Measurements from ENCODE around the gene SS18L1. TPM values are rescaled to one million over a fixed set of nuclear protein-coding genes. Genes with fewer than 3 reads are reported as not detected.

Gene SS18L1, protein sequence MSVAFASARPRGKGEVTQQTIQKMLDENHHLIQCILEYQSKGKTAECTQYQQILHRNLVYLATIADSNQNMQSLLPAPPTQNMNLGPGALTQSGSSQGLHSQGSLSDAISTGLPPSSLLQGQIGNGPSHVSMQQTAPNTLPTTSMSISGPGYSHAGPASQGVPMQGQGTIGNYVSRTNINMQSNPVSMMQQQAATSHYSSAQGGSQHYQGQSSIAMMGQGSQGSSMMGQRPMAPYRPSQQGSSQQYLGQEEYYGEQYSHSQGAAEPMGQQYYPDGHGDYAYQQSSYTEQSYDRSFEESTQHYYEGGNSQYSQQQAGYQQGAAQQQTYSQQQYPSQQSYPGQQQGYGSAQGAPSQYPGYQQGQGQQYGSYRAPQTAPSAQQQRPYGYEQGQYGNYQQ
- 10 to 100 TPM; 14.1 to 26.5 (median 23.7) TPM for total RNA-seq
- long read RNA-seq, partial matches to known transcripts, result 0 of 1 reads
- long read RNA-seq, other reads (novel, unspliced or antisense), result 1 of 1 reads

DNA sequence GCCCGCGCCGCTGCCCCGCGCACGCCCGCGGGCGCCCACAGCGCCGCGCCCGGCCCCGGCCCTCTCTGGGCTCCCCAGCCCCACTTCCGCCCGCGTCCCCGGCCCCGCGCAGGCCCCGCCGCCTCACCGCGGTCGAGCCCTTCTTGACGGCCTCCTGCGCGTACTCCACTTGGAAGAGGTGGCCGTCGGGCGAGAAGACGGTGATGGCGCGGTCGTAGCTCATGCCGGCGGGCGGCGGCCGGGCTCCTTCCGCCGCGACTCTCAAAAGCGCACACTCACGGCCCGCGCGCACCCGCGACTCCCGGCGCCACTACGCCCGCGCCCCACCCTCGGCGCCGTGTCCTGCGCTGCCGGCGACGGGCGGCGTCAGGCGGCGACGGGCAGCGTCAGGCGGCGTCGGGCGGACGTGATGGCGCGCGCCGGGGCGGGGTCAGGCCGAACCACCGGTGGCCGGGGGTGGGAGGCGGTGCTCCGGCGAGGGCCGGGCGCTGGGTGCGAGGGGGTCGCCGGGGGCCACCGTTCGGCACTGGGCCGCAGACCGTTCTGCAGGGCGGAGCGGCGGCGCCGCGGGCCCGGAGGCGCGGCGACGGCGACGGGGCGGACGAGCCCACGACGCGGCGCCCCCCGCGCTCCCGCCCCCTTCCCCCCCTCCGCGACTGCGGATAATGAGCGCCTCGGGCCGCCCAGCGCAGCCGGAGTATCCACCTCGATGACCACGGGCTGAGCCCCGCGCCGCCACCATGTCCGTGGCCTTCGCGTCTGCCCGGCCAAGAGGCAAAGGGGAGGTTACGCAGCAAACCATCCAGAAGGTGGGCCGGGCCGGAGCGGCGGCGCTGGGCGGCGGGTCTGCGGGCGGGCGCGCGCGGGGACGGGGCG, at the start of gene SS18L1, which contains the start of gene PSMA7:
TSS of gene SS18L1 (plus strand) at position 689 of the 876 bp plus-strand sequence. CDS start at position 741, 52 bp downstream.
TSS of gene PSMA7 (minus strand) at position 314 of the 876 bp plus-strand sequence. CDS start at position 223, 91 bp downstream.
- peak within 1 kb of the TSS; percentile 72 to 86 (median 81) for H3K4me3 ChIP-seq
- peak; percentile 98 for TF ChIP-seq POLR2A (IDR thresholded peaks at IDR 0.05)
- TF ChIP-seq, protein P1, sequence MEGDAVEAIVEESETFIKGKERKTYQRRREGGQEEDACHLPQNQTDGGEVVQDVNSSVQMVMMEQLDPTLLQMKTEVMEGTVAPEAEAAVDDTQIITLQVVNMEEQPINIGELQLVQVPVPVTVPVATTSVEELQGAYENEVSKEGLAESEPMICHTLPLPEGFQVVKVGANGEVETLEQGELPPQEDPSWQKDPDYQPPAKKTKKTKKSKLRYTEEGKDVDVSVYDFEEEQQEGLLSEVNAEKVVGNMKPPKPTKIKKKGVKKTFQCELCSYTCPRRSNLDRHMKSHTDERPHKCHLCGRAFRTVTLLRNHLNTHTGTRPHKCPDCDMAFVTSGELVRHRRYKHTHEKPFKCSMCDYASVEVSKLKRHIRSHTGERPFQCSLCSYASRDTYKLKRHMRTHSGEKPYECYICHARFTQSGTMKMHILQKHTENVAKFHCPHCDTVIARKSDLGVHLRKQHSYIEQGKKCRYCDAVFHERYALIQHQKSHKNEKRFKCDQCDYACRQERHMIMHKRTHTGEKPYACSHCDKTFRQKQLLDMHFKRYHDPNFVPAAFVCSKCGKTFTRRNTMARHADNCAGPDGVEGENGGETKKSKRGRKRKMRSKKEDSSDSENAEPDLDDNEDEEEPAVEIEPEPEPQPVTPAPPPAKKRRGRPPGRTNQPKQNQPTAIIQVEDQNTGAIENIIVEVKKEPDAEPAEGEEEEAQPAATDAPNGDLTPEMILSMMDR (IDR thresholded peaks at IDR 0.05), result no peak
- DNase-seq, result peak; percentile 91
- H3K27ac ChIP-seq, result peak within 1 kb of the TSS; percentile 76 to 100 (median 87)
- H3K27me3 ChIP-seq, result no peaks in the 10 kb centered on the region
- peaks cover 0 to 48% (median 27%) of the 10 kb centered on the region in 4 donors for H3K4me1 ChIP-seq
- intact Hi-C loops (cut with DNase I), result no loop called here
- no peaks in the 10 kb centered on the region for H3K9me3 ChIP-seq
- ATAC-seq, result peak; percentile 72 to 79 (median 76)
- 1% methylated on average over 19 of the region's 148 CpGs for WGBS (ENCODE audit: insufficient coverage, low coverage, low lambda C conversion rate, missing lambda C conversion rate)
- H3K36me3 ChIP-seq, result peaks cover 10 to 26% (median 21%) of the 10 kb centered on the region in 4 donors

DNA sequence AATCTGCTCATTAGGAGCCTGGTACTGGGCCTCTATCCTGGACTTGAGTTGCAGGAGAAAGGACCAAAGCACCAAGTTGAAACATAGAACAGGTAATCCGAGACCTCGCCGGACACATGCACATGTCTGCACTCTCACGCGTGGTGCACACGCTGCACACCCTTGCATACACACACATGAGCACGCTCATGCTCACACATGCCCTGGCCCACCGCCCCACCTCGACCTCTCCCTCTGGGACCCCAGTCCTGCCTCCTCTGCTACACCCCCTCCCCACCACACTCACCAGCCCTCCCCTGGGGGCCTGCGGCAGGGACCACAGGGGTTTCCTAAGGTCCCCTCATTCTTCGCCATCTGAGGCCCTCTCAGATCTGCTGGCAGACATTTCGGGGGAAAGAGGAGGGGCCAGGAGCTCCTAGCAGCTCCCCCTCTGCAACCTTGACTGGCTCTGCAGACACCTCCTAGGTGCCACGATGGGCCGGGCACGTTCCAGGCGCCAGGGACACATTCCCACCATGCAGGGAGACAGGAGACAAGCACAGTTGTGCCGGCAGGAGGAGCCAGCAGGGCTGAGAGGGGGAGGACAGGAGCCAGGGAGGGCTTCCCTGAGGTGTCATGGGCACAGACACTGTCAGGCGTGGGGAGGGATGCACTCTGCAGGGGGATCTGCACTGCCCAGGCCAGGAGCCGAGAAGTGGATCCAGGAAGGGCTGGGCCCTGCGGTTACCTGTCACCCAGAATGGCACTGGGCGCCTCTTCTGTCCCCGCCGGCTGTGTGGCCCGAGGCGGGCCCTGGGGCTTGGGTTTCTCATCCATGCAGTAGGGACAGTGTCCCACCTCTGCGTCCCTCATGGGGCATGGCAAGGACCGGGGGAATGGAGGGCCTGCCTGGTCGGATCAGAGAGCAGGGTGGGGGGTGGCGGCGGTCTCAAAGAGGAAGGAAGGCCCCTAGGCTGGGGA, 46.9 kb upstream of the SS18L1 start:
- no peaks in the 10 kb centered on the region for H3K27me3 ChIP-seq
- ATAC-seq (no peak), DNase-seq (no peak)
- intact Hi-C loops (cut with DNase I), result no loop called here
- TF ChIP-seq, protein P1 (IDR thresholded peaks at IDR 0.05), result no peak
- TF ChIP-seq POLR2A (IDR thresholded peaks at IDR 0.05), result no peak
- H3K4me3 ChIP-seq, result no peak overlapping the region
- WGBS (ENCODE audit: insufficient coverage, low coverage, low lambda C conversion rate, missing lambda C conversion rate), result 88% methylated on average over 4 of the region's 30 CpGs
- no peaks in the 10 kb centered on the region for H3K4me1 ChIP-seq
- no peak overlapping the region for H3K27ac ChIP-seq
- H3K36me3 ChIP-seq, result no peaks in the 10 kb centered on the region
- peaks cover 0 to 3% (median 0%) of the 10 kb centered on the region in 4 donors for H3K9me3 ChIP-seq

DNA sequence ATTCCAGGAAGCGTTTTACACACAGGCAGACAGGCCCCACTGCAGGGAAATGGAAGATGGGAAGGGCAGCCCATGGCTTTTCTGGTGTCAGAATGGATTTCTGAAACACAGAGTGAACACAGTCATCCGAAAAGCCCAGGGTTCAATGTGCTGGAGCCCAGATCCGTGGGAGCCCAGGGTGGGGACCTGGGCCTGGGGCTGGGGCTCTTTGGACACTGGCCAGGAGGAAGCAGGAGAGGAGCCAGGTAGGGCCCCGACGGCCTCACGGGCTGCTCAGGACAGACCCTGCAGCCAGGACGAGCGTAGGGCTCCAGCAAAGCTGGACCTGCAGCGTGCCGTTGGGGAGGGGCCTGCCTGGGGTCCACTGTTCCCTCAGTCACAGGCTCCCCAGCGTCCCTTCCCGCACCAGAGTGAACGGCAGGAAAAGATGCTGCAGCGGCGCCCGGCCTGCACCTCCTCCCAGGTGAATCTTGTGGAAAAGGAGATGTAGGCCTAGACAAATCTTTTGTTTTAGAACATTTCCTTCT, 45.6 kb upstream of the SS18L1 start:
- no peak overlapping the region for H3K4me3 ChIP-seq
- H3K9me3 ChIP-seq, result peaks cover 0 to 3% (median 0%) of the 10 kb centered on the region in 4 donors
- H3K27ac ChIP-seq, result no peak overlapping the region
- no peak for TF ChIP-seq POLR2A (IDR thresholded peaks at IDR 0.05)
- TF ChIP-seq, protein P1 (IDR thresholded peaks at IDR 0.05), result no peak
- WGBS (ENCODE audit: insufficient coverage, low coverage, low lambda C conversion rate, missing lambda C conversion rate), result 51% methylated on average over 3 of the region's 16 CpGs
- H3K36me3 ChIP-seq, result no peaks in the 10 kb centered on the region
- no peaks in the 10 kb centered on the region for H3K4me1 ChIP-seq
- intact Hi-C loops (cut with DNase I), result no loop called here
- ATAC-seq (no peak), DNase-seq (no peak)
- H3K27me3 ChIP-seq, result no peaks in the 10 kb centered on the region

All from right lobe of liver (tissue), 6 donors.